GM19463 (cell line): Measurements from ENCODE around the gene COBLL1.
"Not testable (repeated sequence)": the region's sequence is repeated elsewhere in the genome, so short reads cannot be mapped to it uniquely, and the experiment has no call there.

Experiments
- ATAC-seq: cut with Tn5 transposase; IDR thresholded peaks from one replicate; pipeline ENCODE4 v1.9.1; 2021; ENCODE audit warnings: mild to moderate bottlenecking, moderate library complexity; ENCODE audit not compliant: unreplicated experiment

COBLL1 gene

GRCh38 chr2:164859906-164860693 lies 18.5 kb upstream of the COBLL1 start:
- not testable (repeated sequence) for ATAC-seq

- ATAC-seq, result no peak
These were observed 17.7 kb upstream of the COBLL1 start for GRCh38 chr2:164859251-164859818.

DNA sequence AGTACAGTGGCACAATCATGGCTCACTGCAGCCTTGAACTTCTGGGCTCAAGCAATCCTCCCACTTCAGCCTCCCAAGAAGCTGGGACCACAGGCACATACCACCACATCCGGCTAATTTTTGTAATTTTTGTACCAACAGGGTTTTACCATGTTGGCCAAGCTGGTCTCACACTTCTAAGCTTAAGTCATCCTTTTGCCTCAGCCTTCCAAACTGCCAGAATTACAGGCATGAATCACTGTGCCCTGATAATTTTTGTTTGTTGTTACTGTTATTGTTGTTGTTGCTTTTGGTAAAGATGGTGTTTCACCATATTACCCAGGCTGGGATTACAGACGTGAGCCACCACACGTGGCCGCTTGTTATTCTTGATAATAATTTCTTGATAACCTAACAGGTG lies 10.5 kb upstream of the COBLL1 start:
- no peak for ATAC-seq

- no peak for ATAC-seq
These were observed 8.6 kb upstream of the COBLL1 start for GRCh38 chr2:164850235-164850634.

DNA sequence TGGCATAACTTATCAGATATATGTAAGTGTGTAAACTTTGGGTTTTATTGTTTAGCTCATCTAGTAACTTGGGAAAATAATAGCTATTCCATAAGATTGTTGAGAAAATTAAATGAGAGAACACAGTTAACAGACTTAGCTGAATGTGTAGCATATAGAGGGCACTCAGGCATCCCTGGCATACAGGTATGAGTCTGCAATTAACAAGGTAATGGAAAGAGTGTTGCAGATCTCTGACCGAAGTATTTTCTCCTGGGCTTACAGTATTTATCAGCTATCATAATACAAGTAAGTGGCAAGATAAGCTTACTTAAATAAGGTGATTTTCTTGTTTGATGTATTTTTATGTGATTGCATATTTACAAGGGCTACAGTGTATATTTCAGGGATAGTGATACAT lies 7.9 kb upstream of the COBLL1 start:
- ATAC-seq, result no peak

GRCh38 chr2:164847981-164848741 lies 6.5 kb upstream of the COBLL1 start:
- ATAC-seq, result no peak

GRCh38 chr2:164847291-164847690 lies 5.7 kb upstream of the COBLL1 start:
- ATAC-seq, result no peak

- no peak for ATAC-seq
These were observed 4.7 kb upstream of the COBLL1 start for GRCh38 chr2:164846276-164846675.

DNA sequence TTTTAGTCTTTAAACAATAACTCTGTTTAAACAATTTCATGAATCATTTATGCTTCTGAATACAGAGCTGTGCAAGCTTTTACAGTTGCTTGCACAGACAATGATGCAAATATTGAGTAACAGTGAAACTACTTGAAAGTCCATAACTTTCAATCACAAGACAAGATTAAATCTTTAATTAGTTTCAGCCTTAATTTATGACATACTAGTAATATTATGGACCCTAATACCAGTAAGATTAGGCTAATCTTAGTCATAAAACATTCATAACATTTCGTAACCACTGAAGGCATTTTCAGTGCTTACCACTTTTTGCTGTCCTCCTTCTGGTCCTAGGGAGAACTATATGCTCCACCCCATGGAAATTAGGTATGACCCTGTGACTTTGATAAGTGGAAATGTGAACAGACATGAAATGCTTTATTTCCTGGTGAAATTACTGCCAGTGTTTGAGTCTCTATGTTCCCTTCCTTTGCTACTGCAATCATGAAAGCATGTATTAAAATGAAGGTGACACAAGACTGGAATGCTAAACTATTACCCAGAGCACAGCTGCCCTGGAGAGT lies 1.8 kb upstream of the COBLL1 start:
- ATAC-seq, result no peak

- ATAC-seq, result no peak
These were observed 972 bp upstream of the COBLL1 start for GRCh38 chr2:164842624-164842966.

- ATAC-seq, result peak; percentile 54
These were observed 499 bp downstream of the COBLL1 start for GRCh38 chr2:164840930-164841718.

DNA sequence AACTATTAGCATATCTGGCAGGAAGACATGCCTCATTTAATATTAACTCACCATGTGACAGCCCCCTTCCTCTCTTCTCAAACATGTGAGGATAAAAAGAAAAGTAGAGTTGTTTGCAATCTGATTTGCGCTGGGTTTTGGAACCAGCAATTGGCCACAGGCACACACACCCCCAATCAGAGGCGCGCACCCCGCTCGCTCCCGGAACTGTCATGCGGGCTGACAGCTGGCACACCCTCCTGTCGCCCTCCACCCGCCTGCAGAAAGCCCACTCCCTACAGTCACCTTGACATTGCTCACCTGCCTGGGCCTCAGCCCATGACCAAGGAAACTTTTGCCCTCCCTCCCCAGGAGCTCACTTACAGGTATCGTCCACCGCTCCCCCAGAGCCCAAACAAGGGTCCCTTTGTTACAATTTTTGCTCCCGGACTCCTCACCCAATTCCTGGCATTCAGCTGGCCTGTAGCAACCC lies 1.1 kb downstream of the COBLL1 start:
- no peak for ATAC-seq

GRCh38 chr2:164839914-164840457 lies 1.6 kb downstream of the COBLL1 start:
- no peak for ATAC-seq

DNA sequence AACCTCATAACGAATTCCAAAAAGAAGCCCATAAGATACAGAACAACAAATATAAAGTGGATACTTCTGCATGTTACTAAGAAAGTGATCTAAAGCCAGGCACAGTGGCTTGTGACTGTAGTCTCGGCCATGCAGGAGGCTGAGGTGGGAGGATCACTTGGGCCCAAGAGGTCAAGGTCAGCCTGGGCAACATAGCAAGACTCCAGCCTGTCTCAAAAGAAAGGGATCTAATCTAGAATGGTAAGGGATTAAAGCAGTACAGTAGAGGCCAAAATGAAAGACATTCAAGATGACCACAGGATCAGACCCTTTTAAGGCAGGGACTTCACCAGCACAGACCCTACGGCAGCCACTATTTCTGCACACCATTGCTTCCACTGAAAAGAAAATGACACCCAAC lies 3.8 kb downstream of the COBLL1 start:
- no peak for ATAC-seq

GRCh38 chr2:164836907-164837306 lies 4.7 kb downstream of the COBLL1 start:
- ATAC-seq, result no peak

- no peak for ATAC-seq
These were observed 6.3 kb downstream of the COBLL1 start for GRCh38 chr2:164835302-164835701.

- no peak for ATAC-seq
These were observed 9.7 kb downstream of the COBLL1 start for GRCh38 chr2:164831887-164832286.

GRCh38 chr2:164831180-164831579 lies 10.4 kb downstream of the COBLL1 start:
- ATAC-seq, result no peak

DNA sequence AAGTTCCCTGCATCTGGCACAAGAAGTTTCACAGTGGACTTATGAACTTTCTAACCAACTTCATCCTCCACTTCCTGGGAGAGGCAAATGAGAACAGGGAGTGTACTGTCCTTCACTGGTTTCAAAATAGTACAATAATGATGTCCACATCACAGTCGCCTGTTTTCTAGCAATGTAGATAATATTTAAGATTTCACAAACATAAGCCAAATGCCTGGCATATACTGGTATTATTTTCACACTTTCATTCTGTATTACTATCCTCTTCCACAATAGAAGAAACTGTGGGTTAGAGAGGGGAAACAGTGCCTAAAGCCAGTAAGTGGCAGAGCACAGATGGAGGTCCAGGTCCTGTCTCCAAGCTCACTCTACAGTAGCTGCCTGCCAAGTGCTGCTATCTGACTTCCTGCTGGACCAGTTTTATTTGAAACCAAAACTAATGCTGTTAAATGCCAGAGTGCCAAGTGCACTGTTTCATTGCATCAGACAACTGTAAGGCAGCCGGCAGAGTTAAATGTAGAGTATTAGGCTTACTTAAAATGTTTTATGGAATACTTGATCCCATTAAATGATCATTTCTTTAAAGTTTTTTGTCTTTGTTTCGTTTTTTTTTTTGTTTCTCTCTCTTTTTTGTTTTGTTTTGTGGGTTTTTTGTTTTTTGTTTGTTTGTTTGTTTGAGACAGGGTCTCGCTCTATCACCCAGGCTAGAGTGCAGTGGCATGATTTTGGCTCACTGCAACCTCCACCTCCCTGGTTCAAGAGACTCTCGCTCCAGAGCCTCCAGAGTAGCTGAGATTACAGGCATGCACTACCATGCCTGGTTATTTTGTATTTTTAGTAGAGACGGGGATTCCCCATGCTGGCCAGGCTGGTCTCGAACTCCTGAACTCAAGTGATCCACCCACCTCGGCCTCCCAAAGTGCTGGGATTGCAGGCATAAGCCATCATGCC lies 15.1 kb downstream of the COBLL1 start:
- no peak for ATAC-seq
